Mucosa of rectum (tissue), 2 donors: Measurements from ENCODE around the gene FTMT.
"Not testable (repeated sequence)": the region's sequence is repeated elsewhere in the genome, so short reads cannot be mapped to it uniquely, and the experiment has no call there.

ENCODE experiments used
- H3K27ac ChIP-seq, 2 donors: one replicate each; pipeline ENCODE4 v1.7.0; 2013; ENCODE audit warnings: inconsistent platforms in 2 of 2, low read depth in 2 of 2, low read length in 2 of 2
- H3K27me3 ChIP-seq, 2 donors: one replicate each; pipeline ENCODE4 v1.7.0; 2013; ENCODE audit warnings: low read length in 2 of 2; ENCODE audit not compliant: control insufficient read depth in 2 of 2, insufficient read depth in 2 of 2
- H3K36me3 ChIP-seq, 2 donors: one replicate each; pipeline ENCODE4 v1.7.0; 2013; ENCODE audit warnings: low read length in 2 of 2; ENCODE audit not compliant: control insufficient read depth in 2 of 2, insufficient read depth in 2 of 2
- H3K4me1 ChIP-seq, 2 donors: one replicate each; pipeline ENCODE4 v1.7.0; 2013; ENCODE audit warnings: low read length in 2 of 2, mild to moderate bottlenecking in 1 of 2; ENCODE audit not compliant: control insufficient read depth in 2 of 2, insufficient read depth in 2 of 2
- H3K4me3 ChIP-seq, 2 donors: one replicate each; pipeline ENCODE4 v1.7.0; 2013; ENCODE audit warnings: low read length in 2 of 2
- H3K9ac ChIP-seq, 2 donors: one replicate each; pipeline ENCODE4 v1.7.0; 2013; ENCODE audit warnings: low read length in 2 of 2, low read depth in 1 of 2, mild to moderate bottlenecking in 1 of 2
- H3K9me3 ChIP-seq, 2 donors: one replicate each; pipeline ENCODE4 v1.7.0; 2013; ENCODE audit warnings: low read length in 2 of 2; ENCODE audit not compliant: control insufficient read depth in 2 of 2
- donor health status: healthy.
- donor health status: Normal muscosa, but diverticular disease.

The FTMT gene

DNA sequence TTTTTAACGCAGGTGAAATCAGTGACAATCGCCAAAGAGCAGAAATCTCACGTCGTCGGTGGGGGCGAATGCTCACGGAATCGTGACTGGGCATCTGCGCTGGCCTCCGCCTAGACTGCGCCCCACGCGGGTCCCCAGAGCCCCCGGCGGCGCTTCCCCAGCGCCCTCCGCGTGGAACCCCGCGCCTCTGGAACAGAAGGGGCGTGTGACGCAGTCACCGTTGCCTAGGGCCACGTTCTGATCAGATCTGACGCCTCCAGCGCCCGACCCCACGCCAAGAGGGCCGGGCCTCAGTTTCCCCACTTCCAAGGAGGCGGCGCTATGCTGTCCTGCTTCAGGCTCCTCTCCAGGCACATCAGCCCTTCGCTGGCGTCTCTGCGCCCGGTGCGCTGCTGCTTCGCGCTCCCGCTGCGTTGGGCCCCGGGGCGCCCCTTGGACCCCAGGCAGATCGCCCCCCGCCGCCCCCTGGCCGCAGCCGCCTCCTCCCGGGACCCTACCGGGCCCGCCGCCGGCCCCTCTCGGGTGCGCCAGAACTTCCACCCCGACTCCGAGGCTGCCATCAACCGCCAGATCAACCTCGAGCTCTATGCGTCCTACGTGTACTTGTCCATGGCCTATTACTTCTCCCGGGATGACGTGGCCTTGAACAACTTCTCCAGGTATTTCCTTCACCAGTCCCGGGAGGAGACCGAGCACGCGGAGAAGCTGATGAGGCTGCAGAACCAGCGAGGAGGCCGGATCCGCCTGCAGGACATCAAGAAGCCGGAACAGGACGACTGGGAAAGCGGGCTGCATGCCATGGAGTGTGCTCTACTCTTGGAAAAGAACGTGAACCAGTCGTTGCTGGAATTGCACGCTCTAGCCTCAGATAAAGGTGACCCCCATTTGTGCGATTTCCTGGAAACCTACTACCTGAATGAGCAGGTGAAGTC lies at the start of gene FTMT:
Gene FTMT (plus strand): TSS at position 240 of the 932 bp plus-strand sequence. CDS start 82 bp downstream, at position 322.
- Histone ChIP-seq H3K4me1 (no peaks in the 10 kb centered on the region), H3K27ac (no peak within 1 kb of the TSS), H3K4me3 (no peak within 1 kb of the TSS), H3K36me3 (no peaks in the 10 kb centered on the region), H3K27me3 (no peaks in the 10 kb centered on the region), H3K9me3 (no peaks in the 10 kb centered on the region), H3K9ac (no peak within 1 kb of the TSS)

DNA sequence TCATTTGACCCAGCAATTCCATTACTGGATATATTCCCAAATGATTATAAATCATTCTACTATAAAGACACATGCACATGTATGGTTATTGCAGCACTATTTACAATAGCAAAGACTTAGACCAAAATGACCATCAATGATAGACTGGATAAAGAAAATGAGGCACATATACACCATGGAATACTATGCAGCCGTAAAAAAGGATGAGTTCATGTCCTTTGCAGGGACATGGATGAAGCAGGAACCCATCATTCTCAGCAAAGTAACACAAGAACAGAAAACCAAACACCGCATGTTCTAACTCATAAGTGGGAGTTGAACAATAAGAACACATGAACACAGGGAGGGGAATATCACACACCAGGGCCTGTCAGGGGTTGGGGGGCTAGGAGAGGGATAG lies 46.4 kb upstream of the FTMT start:
- H3K27me3 ChIP-seq, H3K27ac ChIP-seq, H3K4me3 ChIP-seq, H3K9me3 ChIP-seq, H3K36me3 ChIP-seq, H3K9ac ChIP-seq, H3K4me1 ChIP-seq: not testable (repeated sequence)

- Histone ChIP-seq H3K27me3 (no peaks in the 10 kb centered on the region), H3K36me3 (no peaks in the 10 kb centered on the region), H3K27ac (no peak overlapping the region), H3K9me3 (no peaks in the 10 kb centered on the region), H3K9ac (no peak overlapping the region), H3K4me1 (no peaks in the 10 kb centered on the region), H3K4me3 (no peak overlapping the region)
These were observed 45.8 kb upstream of the FTMT start for GRCh38 chr5:121805911-121806310.

DNA sequence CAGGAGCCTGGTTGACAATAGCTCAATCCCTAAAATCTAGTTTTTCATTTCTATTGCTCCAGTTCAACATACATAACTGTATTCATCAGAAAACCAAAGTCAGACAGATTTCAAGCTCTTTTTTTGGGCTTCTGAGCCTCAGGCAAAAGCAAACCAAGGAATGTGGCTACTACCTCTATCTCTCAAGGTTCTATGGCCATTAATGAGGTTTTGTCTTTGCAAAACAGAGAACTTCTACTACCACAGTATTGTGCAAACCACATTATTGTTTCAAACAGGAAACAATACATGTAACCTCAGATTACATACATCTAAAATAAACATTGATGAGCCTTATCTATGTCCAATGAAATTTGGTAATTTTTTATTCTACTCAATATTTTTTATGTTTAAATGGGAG lies 35.5 kb upstream of the FTMT start:
- Histone ChIP-seq H3K4me3 (no peak overlapping the region), H3K4me1 (no peaks in the 10 kb centered on the region), H3K36me3 (no peaks in the 10 kb centered on the region), H3K27ac (no peak overlapping the region), H3K9me3 (no peaks in the 10 kb centered on the region), H3K27me3 (no peaks in the 10 kb centered on the region), H3K9ac (no peak overlapping the region)

GRCh38 chr5:121819682-121820261 lies 31.9 kb upstream of the FTMT start:
- Histone ChIP-seq H3K27ac (no peak overlapping the region), H3K4me1 (no peaks in the 10 kb centered on the region), H3K27me3 (no peaks in the 10 kb centered on the region), H3K36me3 (no peaks in the 10 kb centered on the region), H3K9ac (no peak overlapping the region), H3K9me3 (no peaks in the 10 kb centered on the region), H3K4me3 (no peak overlapping the region)

- H3K27me3 ChIP-seq = no peaks in the 10 kb centered on the region
- H3K9me3 ChIP-seq = no peaks in the 10 kb centered on the region
- H3K4me1 ChIP-seq = no peaks in the 10 kb centered on the region
- no peaks in the 10 kb centered on the region for H3K36me3 ChIP-seq
- no peak overlapping the region for H3K9ac ChIP-seq
- no peak overlapping the region for H3K27ac ChIP-seq
- no peak overlapping the region for H3K4me3 ChIP-seq
These were observed 18.1 kb upstream of the FTMT start for GRCh38 chr5:121833617-121834016.

GRCh38 chr5:121834021-121834420 lies 17.7 kb upstream of the FTMT start:
- Histone ChIP-seq H3K36me3 (no peaks in the 10 kb centered on the region), H3K4me3 (no peak overlapping the region), H3K9ac (no peak overlapping the region), H3K9me3 (no peaks in the 10 kb centered on the region), H3K4me1 (no peaks in the 10 kb centered on the region), H3K27ac (no peak overlapping the region), H3K27me3 (no peaks in the 10 kb centered on the region)

- no peaks in the 10 kb centered on the region for H3K36me3 ChIP-seq
- H3K4me3 ChIP-seq = no peak overlapping the region
- H3K9me3 ChIP-seq = no peaks in the 10 kb centered on the region
- H3K4me1 ChIP-seq = no peaks in the 10 kb centered on the region
- H3K27me3 ChIP-seq = no peaks in the 10 kb centered on the region
- no peak overlapping the region for H3K9ac ChIP-seq
- H3K27ac ChIP-seq = no peak overlapping the region
These were observed 9.8 kb upstream of the FTMT start for GRCh38 chr5:121841892-121842291.

- Histone ChIP-seq H3K36me3 (no peaks in the 10 kb centered on the region), H3K9me3 (no peaks in the 10 kb centered on the region), H3K27ac (no peak overlapping the region), H3K9ac (no peak overlapping the region), H3K27me3 (no peaks in the 10 kb centered on the region), H3K4me1 (no peaks in the 10 kb centered on the region), H3K4me3 (no peak overlapping the region)
These were observed 1.4 kb upstream of the FTMT start for GRCh38 chr5:121850272-121850671.

GRCh38 chr5:121853850-121854249 lies 2.2 kb downstream of the FTMT start:
- Histone ChIP-seq H3K4me3 (no peak overlapping the region), H3K9ac (no peak overlapping the region), H3K27me3 (no peaks in the 10 kb centered on the region), H3K9me3 (no peaks in the 10 kb centered on the region), H3K36me3 (no peaks in the 10 kb centered on the region), H3K4me1 (no peaks in the 10 kb centered on the region), H3K27ac (no peak overlapping the region)
